Measurements from ENCODE around the gene AOPEP. TPM values are rescaled to one million over a fixed set of nuclear protein-coding genes. Genes with fewer than 3 reads are reported as not detected.

Gene AOPEP
- polyA plus RNA-seq, 1 donor from 2014 or later, result 10.0 TPM

GRCh38 chr9:94824411-94824810 lies 97.9 kb downstream of the AOPEP start:
- Histone ChIP-seq H3K9me3 (ENCODE audit: low read length) (no peaks in the 10 kb centered on the region), H3K36me3 (ENCODE audit: insufficient read depth, low read length) (no peaks in the 10 kb centered on the region), H3F3A (ENCODE audit: insufficient read depth, low read length, poor library complexity, severe bottlenecking) (no peaks in the 10 kb centered on the region), H4K20me1 (ENCODE audit: insufficient read depth) (no peaks in the 10 kb centered on the region), H3K27me3 (ENCODE audit: insufficient read depth, low read depth, low read length) (no peaks in the 10 kb centered on the region), H3K4me3 (ENCODE audit: low read length) (no peak overlapping the region), H3K9me2 (ENCODE audit: insufficient read depth, low read length) (no peaks in the 10 kb centered on the region), H3K4me2 (ENCODE audit: low read length) (no peak overlapping the region), H2AFZ (ENCODE audit: low read depth, low read length) (no peak overlapping the region), H3K79me2 (replicated peaks; ENCODE audit: insufficient read depth, low read length) (no peaks in the 10 kb centered on the region), H3K9ac (ENCODE audit: low read length) (no peak overlapping the region), H3K27ac (ENCODE audit: low read length) (no peak overlapping the region)
- TF ChIP-seq EZH2 (IDR thresholded peaks at IDR 0.05; ENCODE audit: borderline replicate concordance, insufficient read depth, low read length, poor library complexity, severe bottlenecking) (no peak), POLR2AphosphoS5 (IDR thresholded peaks at IDR 0.05) (no peak), MXI1 (conservative IDR thresholded peaks at IDR 0.05; ENCODE audit: poor library complexity, severe bottlenecking) (no peak), EP300 (conservative IDR thresholded peaks at IDR 0.05; ENCODE audit: poor library complexity, severe bottlenecking) (no peak), TAF1 (IDR thresholded peaks at IDR 0.05; ENCODE audit: low read depth) (no peak), CTCF (IDR thresholded peaks at IDR 0.05; ENCODE audit: poor library complexity, severe bottlenecking) (no peak), SMC3 (conservative IDR thresholded peaks at IDR 0.05; ENCODE audit: poor library complexity) (no peak), RAD21 (conservative IDR thresholded peaks at IDR 0.05) (no peak), REST (IDR thresholded peaks at IDR 0.05; ENCODE audit: borderline replicate concordance) (no peak)

GRCh38 chr9:94824913-94825610 lies 98.6 kb downstream of the AOPEP start:
- Histone ChIP-seq H3K27me3 (ENCODE audit: insufficient read depth, low read depth, low read length) (no peaks in the 10 kb centered on the region), H3K79me2 (replicated peaks; ENCODE audit: insufficient read depth, low read length) (no peaks in the 10 kb centered on the region), H3F3A (ENCODE audit: insufficient read depth, low read length, poor library complexity, severe bottlenecking) (no peaks in the 10 kb centered on the region), H4K20me1 (ENCODE audit: insufficient read depth) (no peaks in the 10 kb centered on the region), H3K27ac (ENCODE audit: low read length) (no peak overlapping the region), H3K9me2 (ENCODE audit: insufficient read depth, low read length) (no peaks in the 10 kb centered on the region), H3K4me3 (ENCODE audit: low read length) (no peak overlapping the region), H3K36me3 (ENCODE audit: insufficient read depth, low read length) (no peaks in the 10 kb centered on the region), H3K4me2 (ENCODE audit: low read length) (no peak overlapping the region), H3K9ac (ENCODE audit: low read length) (no peak overlapping the region), H3K9me3 (ENCODE audit: low read length) (no peaks in the 10 kb centered on the region), H2AFZ (ENCODE audit: low read depth, low read length) (no peak overlapping the region)
- TF ChIP-seq MXI1 (conservative IDR thresholded peaks at IDR 0.05; ENCODE audit: poor library complexity, severe bottlenecking) (no peak), SMC3 (conservative IDR thresholded peaks at IDR 0.05; ENCODE audit: poor library complexity) (no peak), RAD21 (conservative IDR thresholded peaks at IDR 0.05) (no peak), REST (IDR thresholded peaks at IDR 0.05; ENCODE audit: borderline replicate concordance) (no peak), CTCF (IDR thresholded peaks at IDR 0.05; ENCODE audit: poor library complexity, severe bottlenecking) (no peak), EZH2 (IDR thresholded peaks at IDR 0.05; ENCODE audit: borderline replicate concordance, insufficient read depth, low read length, poor library complexity, severe bottlenecking) (no peak), POLR2AphosphoS5 (IDR thresholded peaks at IDR 0.05) (no peak), EP300 (conservative IDR thresholded peaks at IDR 0.05; ENCODE audit: poor library complexity, severe bottlenecking) (no peak), TAF1 (IDR thresholded peaks at IDR 0.05; ENCODE audit: low read depth) (no peak)
